ENCODE measurements around the gene ZNF276.
"Not testable (repeated sequence)": the region's sequence is repeated elsewhere in the genome, so short reads cannot be mapped to it uniquely, and the experiment has no call there.

Gene ZNF276

DNA sequence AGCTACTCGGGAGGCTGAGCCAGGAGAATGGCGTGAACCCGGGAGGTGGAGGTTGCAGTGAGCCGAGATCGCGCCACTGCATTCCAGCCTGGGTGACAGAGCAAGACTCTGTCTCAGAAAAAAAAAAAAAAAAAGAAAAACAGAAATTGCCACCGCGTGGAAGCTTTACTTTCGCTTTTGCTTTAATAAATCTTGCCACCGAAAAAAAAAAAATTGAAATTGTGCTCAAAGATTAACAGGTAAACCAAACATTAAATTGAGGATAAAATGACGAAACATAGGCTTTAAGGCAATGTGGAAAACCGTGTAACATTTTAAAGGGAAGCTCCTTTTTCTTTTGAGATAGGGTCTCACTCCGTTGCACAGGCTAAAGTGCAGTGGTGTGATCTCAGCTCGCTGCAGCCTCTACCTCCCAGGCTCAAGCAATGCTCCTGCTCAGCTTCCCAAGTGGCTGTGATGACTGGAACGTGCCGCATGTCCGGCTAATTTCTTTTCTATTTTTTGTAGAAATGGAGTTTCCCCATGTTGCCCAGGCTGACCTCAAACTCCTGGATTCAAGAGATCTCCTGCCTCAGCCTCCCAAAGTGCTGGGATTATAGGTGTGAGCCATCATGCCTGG lies 40.1 kb downstream of the ZNF276 start:
- no peak for FAIRE-seq
- DNase-seq (ENCODE audit: insufficient read length, low spot score), result no peak
- no peak for TF ChIP-seq CTCF (IDR thresholded peaks at IDR 0.05; ENCODE audit: insufficient read depth, missing control alignments)

DNA sequence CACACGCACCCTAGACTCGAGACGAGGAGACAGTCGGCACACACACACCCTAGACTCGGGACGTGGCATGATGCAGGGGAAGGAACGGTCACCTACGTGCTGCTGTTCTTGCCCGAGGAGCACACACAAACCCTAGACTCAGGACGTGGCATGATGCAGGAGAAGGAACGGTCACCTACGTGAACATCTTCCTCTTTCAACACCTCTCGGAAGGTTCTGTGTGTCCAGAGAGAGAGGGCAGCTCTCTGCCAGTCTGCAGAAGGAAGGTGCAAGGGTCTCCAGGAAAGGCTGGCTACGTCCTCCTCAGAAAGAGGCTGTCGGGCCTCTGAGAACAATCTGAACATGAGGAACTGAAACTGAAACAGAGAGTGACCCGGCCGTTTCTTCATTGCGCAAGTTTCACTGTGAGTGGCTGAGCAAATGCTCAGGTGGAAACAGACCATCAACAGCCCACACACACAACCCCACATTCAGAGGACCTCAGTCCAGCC lies 43.4 kb downstream of the ZNF276 start:
- FAIRE-seq (no peak), DNase-seq (ENCODE audit: insufficient read length, low spot score) (no peak)

DNA sequence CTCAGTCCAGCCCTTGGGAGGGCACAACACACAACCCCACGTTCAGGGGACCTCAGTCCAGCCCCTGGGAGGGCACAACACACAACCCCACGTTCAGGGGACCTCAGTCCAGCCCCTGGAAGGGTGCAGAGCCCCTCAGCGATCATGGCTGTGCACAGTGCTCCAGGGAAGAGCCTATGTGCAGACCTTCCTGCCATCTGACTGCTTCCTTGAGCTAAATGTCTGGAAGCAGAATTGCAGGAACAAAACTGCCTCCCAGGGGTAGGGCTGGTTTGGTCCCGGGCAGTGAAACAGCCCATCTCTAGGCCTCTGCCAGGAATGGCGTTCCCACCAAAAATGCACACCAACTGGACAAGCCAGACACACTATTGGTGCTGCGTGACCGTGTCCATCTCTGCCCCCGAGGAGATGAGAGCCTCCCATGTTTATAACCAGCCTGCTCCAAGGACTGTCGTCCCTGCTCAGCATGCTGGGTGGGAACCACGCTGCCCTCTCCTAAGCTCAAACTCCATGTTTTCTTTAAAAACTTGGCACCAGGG lies 44.0 kb downstream of the ZNF276 start:
- no peak for TF ChIP-seq CTCF (IDR thresholded peaks at IDR 0.05; ENCODE audit: insufficient read depth, missing control alignments)
- DNase-seq (ENCODE audit: insufficient read length, low spot score), result no peak
- no peak for FAIRE-seq

More for the DNA sequence above, 43.4 kb downstream of the ZNF276 start:
- TF ChIP-seq CTCF (IDR thresholded peaks at IDR 0.05; ENCODE audit: insufficient read depth, missing control alignments), result no peak

- no peak for DNase-seq (ENCODE audit: insufficient read length, low spot score)
- FAIRE-seq, result no peak
- no peak for TF ChIP-seq CTCF (IDR thresholded peaks at IDR 0.05; ENCODE audit: insufficient read depth, missing control alignments)
These were observed 49.0 kb downstream of the ZNF276 start for GRCh38 chr16:89770367-89770766.

GRCh38 chr16:89775223-89775622 lies 53.9 kb downstream of the ZNF276 start:
- FAIRE-seq, result no peak
- TF ChIP-seq CTCF (IDR thresholded peaks at IDR 0.05; ENCODE audit: insufficient read depth, missing control alignments), result no peak
- DNase-seq (ENCODE audit: insufficient read length, low spot score), result no peak

DNA sequence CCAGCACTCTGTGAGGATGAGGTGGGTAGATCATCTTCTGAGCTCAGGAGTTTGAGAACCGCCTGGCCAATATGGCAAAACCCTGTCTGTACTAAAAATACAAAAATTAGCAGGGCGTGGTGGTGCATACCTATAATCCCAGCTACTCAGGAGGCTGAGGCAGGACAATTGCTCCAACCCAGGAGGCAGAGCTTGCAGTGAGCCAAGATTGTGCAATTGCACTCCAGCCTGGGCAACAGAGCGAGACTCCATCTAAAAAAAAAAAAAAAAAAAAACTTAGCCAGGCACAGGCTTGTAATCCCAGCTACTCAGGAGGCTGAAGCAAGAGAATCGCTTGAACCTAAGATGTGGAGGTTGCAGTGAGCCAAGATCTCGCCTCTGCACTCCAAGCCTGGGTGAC lies 56.9 kb downstream of the ZNF276 start:
- not testable (repeated sequence) for DNase-seq (ENCODE audit: insufficient read length, low spot score); FAIRE-seq

- TF ChIP-seq CTCF (IDR thresholded peaks at IDR 0.05; ENCODE audit: insufficient read depth, missing control alignments), result no peak
- no peak for FAIRE-seq
These were observed 58.0 kb downstream of the ZNF276 start for GRCh38 chr16:89779231-89779908.

More at GRCh38 chr16:89779231-89779908, 58.0 kb downstream of the ZNF276 start:
- DNase-seq (ENCODE audit: insufficient read length, low spot score), result no peak
